Neutrophil (primary cell): Measurements from ENCODE around the gene RASSF4.

Experiments used
- H3K27ac ChIP-seq: fragments of 200-600 bp; sonication (generic); 2 replicates; pipeline ENCODE4 v1.5.1; 2016; ENCODE audit warnings: mild to moderate bottlenecking, moderate library complexity
- H3K27me3 ChIP-seq: fragments of 200-600 bp; sonication (generic); 2 replicates; pipeline ENCODE4 v1.6.0; 2016; ENCODE audit warnings: mild to moderate bottlenecking
- H3K36me3 ChIP-seq: fragments of 200-600 bp; sonication (generic); 2 replicates; pipeline ENCODE4 v1.5.1; 2017
- H3K4me1 ChIP-seq, 2 experiments: fragments of 200-600 bp in 1 of 2; sonication (generic) in 1 of 2; 1 replicate in 1 of 2; 2 replicates in 1 of 2; pipeline versions ENCODE4 v1.5.1 to v1.6.1; 2013 to 2016; ENCODE audit warnings: low read depth in 1 of 2, low read length in 1 of 2, mild to moderate bottlenecking in 1 of 2, moderate library complexity in 1 of 2; ENCODE audit not compliant: control insufficient read depth in 1 of 2, insufficient read depth in 1 of 2
- H3K4me3 ChIP-seq, 2 experiments: fragments of 200-600 bp in 1 of 2; sonication (generic) in 1 of 2; 1 replicate in 1 of 2; 2 replicates in 1 of 2; pipeline ENCODE4 v1.5.1; 2013 to 2016; ENCODE audit warnings: low read depth in 1 of 2, low read length in 1 of 2, mild to moderate bottlenecking in 1 of 2, moderate library complexity in 1 of 2
- H3K9me3 ChIP-seq: fragments of 200-600 bp; sonication (generic); 2 replicates; pipeline ENCODE4 v1.5.1; 2016
- CTCF ChIP-seq: fragments of 200-600 bp; sonication (generic); IDR thresholded peaks from 2 replicates; pipeline ENCODE4 v1.5.1; 2016; ENCODE audit warnings: antibody characterized with exemption

RASSF4 gene

GRCh38 chr10:44988957-44989585, 29.5 kb downstream of the RASSF4 start:
- Histone ChIP-seq H3K4me1 (no peaks in the 10 kb centered on the region), H3K9me3 (no peaks in the 10 kb centered on the region), H3K36me3 (peaks cover 80% of the 10 kb centered on the region), H3K27me3 (no peaks in the 10 kb centered on the region), H3K27ac (no peak overlapping the region), H3K4me3 (no peak overlapping the region)
- no peak for TF ChIP-seq CTCF

GRCh38 chr10:44989597-44990301, 30.1 kb downstream of the RASSF4 start:
- H3K27ac ChIP-seq: no peak overlapping the region
- H3K4me1 ChIP-seq: no peaks in the 10 kb centered on the region
- no peak overlapping the region for H3K4me3 ChIP-seq
- H3K36me3 ChIP-seq: peaks cover 74% of the 10 kb centered on the region
- TF ChIP-seq CTCF: no peak
- no peaks in the 10 kb centered on the region for H3K27me3 ChIP-seq
- no peaks in the 10 kb centered on the region for H3K9me3 ChIP-seq

- H3K27me3 ChIP-seq: no peaks in the 10 kb centered on the region
Measured at GRCh38 chr10:44990302-44990655, 30.7 kb downstream of the RASSF4 start.

GRCh38 chr10:44990965-44991364, 31.4 kb downstream of the RASSF4 start:
- no peak for TF ChIP-seq CTCF
- H3K4me3 ChIP-seq: no peak overlapping the region

More at GRCh38 chr10:44990302-44990655, 30.7 kb downstream of the RASSF4 start:
- Histone ChIP-seq H3K4me3 (no peak overlapping the region), H3K27ac (no peak overlapping the region), H3K9me3 (no peaks in the 10 kb centered on the region), H3K4me1 (peaks cover 3% of the 10 kb centered on the region in 2 experiments), H3K36me3 (peaks cover 69% of the 10 kb centered on the region)
- TF ChIP-seq CTCF: no peak

GRCh38 chr10:44991571-44991970, 32.0 kb downstream of the RASSF4 start:
- Histone ChIP-seq H3K4me1 (peaks cover 16% of the 10 kb centered on the region in 2 experiments), H3K9me3 (no peaks in the 10 kb centered on the region), H3K36me3 (peaks cover 58% of the 10 kb centered on the region), H3K27ac (no peak overlapping the region), H3K4me3 (no peak overlapping the region), H3K27me3 (no peaks in the 10 kb centered on the region)
- no peak for TF ChIP-seq CTCF

More at GRCh38 chr10:44990965-44991364, 31.4 kb downstream of the RASSF4 start:
- H3K9me3 ChIP-seq: no peaks in the 10 kb centered on the region
- H3K27ac ChIP-seq: no peak overlapping the region
- no peaks in the 10 kb centered on the region for H3K27me3 ChIP-seq
- peaks cover 65% of the 10 kb centered on the region for H3K36me3 ChIP-seq
- peaks cover 10% of the 10 kb centered on the region in 2 experiments for H3K4me1 ChIP-seq
